ENCODE data around the gene COPA.

DNA sequence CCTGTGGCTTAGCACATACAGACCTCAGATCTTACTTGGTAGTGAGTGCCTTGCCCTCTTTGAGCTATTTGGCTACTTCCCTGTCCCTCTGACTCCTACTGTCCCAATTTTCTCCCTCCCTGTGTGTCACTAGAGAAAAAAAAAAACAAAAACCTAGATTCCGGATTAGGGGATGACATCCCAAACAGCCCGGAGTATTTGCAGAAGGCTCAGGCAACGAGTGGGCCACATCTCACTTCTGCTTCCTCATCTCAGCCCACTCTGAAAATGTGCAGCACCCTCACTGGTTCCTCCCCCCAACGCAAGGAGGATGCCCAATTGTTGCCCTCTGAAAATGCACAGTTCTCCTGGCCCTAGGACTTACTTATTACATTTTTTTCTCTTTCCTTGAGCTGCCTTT, 28.7 kb upstream of the COPA start:
- TF ChIP-seq, protein P1, sequence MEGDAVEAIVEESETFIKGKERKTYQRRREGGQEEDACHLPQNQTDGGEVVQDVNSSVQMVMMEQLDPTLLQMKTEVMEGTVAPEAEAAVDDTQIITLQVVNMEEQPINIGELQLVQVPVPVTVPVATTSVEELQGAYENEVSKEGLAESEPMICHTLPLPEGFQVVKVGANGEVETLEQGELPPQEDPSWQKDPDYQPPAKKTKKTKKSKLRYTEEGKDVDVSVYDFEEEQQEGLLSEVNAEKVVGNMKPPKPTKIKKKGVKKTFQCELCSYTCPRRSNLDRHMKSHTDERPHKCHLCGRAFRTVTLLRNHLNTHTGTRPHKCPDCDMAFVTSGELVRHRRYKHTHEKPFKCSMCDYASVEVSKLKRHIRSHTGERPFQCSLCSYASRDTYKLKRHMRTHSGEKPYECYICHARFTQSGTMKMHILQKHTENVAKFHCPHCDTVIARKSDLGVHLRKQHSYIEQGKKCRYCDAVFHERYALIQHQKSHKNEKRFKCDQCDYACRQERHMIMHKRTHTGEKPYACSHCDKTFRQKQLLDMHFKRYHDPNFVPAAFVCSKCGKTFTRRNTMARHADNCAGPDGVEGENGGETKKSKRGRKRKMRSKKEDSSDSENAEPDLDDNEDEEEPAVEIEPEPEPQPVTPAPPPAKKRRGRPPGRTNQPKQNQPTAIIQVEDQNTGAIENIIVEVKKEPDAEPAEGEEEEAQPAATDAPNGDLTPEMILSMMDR (conservative IDR thresholded peaks at IDR 0.05; ENCODE audit: low read depth, low read length): no peak
- no peak for TF ChIP-seq EZH2 (IDR thresholded peaks at IDR 0.05; ENCODE audit: low read length, unreplicated experiment)
